ENCODE data around the gene SLC9A7.

The SLC9A7 gene

GRCh38 chrX:46643636-46644035 is 115.3 kb downstream of the SLC9A7 start:
- DNase-seq = no peak

DNA sequence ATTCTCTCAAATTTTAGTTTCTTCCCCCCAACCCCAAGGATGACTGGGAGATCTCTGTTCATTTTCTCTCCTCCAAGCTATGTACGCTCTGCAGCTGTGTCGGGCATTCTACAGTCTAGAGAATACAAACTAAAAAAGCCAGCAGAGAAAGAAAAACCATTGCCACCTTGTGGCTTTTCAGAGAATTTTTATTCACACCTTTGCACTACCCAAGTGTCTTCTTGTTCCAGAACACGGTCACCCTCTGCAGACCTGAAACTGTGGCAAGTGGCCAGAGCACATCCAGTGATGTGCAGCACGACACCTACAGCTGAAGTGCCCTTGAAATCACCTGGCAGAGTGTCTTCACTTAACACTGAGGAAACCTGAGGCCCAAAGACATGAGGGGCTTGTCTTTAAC is 116.8 kb downstream of the SLC9A7 start:
- DNase-seq = peak; percentile 9

- peak; percentile 27 for DNase-seq
These were observed 121.0 kb downstream of the SLC9A7 start for GRCh38 chrX:46637938-46638337.

- no peak for DNase-seq
These were observed 122.7 kb downstream of the SLC9A7 start for GRCh38 chrX:46636223-46636622.

- DNase-seq = no peak
These were observed 123.7 kb downstream of the SLC9A7 start for GRCh38 chrX:46635186-46635585.

DNA sequence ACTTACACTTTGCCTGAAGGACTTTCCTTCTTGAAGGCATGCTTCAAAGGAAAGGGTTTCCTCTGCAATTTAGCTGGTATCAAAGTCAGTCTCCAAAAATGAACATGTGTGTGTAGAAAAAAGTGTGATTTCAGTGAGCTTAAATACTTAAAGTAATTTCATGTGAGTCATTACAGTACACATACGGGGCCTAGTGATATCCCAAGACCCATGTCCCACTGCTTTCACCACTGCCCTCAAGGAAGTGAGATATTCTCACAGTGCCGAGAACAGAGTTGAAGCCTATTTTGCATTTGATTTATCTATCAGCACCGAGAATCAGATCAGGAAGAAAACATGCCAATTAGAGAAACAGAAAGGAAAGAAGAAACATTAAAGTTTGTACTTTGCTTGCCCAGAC is 124.3 kb downstream of the SLC9A7 start:
- no peak for DNase-seq

DNA sequence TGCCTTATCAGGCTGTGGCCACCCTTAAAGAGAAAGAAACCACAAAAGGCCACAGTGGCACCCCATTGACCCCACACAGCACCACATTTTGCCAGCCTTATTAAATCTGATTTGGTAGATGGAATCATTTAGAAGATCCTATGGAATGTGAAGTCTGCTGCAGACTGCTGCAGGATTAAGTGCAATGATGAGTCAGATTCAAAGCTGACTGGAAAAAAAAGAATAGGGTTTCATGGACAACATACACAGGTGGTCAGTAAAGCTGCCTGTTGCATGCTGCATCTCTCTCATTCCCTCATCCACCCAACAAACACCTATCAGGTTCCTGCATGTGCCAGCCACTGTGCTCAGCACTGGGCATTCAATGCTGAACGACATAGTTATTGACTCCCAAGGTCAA is 128.8 kb downstream of the SLC9A7 start:
- DNase-seq = peak; percentile 59

DNA sequence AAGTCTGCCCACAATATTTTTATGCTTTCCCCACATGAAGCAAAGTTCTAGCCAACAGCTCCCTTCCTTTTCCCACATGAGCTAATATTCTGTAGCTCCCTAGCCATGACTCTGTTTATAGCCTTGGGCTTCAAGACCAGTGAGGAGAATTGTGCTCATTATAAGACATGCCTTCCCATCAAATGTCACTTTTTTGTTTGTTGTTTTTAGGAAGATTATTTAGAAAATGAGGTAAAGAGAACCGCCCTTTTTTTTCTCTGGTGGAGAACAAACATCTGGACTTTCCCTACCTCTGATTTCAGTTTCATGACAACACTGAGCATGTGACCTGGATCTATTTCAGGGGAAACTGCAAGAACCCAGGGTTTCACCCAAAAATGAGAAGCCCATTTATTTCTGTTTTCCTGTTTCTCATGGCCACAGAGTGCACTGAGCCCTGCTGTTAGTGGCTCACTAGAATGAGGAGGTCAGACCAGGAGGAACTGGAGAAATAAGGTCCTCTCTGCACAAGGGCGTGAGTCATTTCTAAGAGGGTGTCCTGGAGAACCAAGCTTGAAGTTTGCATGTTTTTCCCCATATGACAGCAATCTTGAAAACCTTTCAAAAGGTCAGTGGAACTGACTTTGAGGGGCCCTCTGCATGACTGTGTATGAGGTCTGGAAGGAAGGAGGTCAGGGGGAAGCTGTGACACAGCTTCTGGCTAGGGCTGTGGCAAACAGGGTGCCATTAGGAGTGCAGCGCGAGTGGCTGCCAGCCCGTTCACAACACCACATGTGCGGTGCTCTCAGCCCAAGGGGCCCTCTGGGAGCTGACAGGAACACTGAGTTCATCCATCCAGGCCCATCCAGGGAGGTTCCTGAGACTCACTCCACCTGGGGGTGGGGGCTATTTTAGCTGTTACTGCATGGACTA is 130.2 kb downstream of the SLC9A7 start:
- DNase-seq = peak; percentile 68

GRCh38 chrX:46627711-46628419 is 131.1 kb downstream of the SLC9A7 start:
- DNase-seq = no peak

- DNase-seq = no peak
These were observed 131.9 kb downstream of the SLC9A7 start for GRCh38 chrX:46627062-46627461.

GRCh38 chrX:46626566-46626965 is 132.4 kb downstream of the SLC9A7 start:
- DNase-seq = no peak

DNA sequence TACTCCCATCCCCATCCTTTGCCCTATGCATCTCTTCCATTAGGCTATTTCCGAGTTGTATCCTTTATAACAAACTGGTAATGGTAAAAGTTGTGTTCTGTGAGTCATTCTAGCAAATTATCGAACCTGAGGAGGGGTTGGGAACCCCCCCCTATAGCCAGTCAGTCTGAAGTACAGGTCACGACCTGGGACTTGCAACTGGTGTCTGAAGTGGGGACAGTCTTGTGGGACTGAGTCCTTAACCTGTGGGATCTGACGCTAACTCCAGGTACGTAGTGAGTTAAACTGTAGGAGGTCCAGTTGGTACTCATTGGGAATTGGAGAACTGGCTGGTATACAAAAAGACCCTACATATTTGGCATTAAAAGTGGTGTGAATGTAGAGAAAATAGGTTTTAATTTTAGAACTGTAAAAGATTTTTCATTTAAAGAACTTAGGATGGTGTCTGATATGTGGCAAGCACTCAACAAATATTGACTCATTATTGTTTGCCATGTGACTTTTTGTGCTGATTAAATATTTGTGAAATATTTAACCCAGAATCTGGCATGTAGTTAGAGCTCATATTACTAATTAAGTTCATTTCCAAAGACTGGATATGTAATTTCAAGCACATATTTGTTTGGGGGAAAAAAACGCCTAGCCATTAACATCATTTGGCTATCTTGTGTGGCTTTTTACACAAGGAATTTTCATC is 134.7 kb downstream of the SLC9A7 start:
- DNase-seq = no peak

DNA sequence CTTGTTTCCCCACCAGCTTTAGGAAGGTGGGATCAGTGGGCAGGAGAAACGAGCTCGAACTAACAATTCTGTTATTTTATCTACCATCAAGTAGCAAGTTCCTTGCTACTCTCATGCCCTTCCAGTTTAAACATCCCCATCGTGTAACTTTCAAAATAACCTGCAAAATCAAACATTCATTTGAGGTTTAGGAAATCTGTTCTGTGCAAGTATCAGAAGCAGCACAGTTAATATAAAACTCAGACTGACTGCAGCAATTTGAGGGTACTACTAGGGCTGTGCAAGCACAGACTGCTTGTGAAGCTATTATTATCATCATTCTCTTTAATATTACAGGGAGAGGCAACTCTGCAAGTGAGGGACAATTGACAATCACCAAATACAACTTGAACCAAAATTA is 137.3 kb downstream of the SLC9A7 start:
- DNase-seq = no peak

DNA sequence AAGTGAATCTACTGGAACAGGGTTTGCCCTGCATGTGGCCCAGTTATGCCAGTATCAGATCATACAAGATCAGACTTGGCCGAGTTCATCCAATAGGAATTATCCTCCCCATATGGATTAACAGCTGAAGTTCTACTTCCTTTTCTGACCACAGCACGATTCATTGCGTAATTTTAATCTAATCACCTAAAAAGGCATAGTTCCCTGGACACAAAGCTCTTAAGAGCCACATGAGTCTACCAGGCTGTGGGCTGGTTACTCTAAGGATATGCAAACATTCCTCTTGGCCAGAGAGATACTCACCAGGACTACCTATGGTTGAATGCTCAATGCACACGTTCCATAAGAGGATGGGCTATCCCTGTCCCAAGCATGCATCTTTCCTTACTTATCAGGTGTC is 138.4 kb downstream of the SLC9A7 start:
- peak; percentile 13 for DNase-seq

DNA sequence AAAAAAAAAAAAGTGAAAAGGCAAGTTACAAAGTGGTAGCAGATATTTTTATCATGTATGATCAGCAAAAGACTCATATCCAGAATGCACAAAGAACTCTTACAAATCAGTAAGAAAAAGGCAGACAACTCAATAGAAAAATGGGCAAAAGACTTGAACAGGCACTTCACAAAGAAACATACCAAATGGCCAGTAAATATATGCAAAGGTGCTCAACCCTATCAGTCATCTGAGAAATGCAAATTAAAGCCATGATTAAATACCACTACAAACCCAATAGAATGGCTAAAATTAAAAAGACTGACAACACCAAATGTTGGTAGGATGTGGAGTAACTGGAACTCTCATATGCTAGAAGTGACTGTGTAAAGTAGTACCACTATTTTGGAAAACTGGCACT is 140.0 kb downstream of the SLC9A7 start:
- no peak for DNase-seq

GRCh38 chrX:46617906-46618305 is 141.0 kb downstream of the SLC9A7 start:
- no peak for DNase-seq

- DNase-seq = no peak
These were observed 147.1 kb downstream of the SLC9A7 start for GRCh38 chrX:46611658-46612362.

DNA sequence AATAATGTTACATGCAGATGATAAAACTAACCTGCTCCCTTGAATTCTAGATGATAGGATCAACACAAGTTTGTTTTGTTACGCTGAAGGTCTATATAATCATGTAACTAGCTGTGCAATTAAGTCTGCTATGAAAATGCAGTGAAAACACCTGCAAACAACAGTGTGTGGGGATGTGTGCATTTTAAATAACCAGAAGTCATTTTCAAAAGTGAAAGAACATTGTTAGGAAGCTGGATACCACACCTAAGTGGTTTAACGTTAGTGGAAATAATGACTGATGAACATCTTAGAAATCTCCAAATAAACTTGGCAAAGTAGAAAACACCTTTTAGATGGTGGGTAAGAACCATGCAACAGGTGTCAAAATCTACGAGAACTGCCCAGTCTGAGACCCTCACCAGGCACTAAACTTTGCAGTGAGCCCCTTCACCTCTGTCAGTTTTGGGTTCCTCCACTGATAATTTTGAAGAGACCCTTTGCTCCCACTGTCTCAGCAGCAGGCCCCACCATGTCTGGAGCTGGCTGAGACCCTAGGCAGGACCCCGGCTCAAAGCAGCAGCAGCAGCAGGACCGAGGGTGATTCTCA is 148.8 kb downstream of the SLC9A7 start:
- DNase-seq = no peak

DNA sequence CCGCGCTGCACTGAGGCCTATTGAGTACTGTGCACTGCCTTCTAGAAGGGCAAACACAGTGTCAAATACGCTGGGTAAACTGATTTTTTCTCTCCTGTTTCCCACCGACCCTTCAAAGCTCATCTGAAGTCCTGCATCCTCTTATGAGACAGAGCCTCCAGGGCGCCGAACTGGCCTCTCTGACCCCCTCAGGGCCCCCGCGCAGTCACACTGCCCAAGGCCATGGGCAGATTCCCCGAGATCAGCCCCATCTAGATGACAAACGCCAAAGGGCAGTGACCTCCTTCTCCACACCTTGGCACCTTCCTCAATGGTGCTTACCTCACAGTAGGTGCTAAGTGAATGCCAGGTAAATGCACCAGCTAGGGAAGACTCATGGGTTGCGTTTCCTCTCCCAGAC is 151.0 kb downstream of the SLC9A7 start:
- no peak for DNase-seq

GRCh38 chrX:46602468-46603102 is 156.3 kb downstream of the SLC9A7 start:
- no peak for DNase-seq

- DNase-seq = no peak
These were observed 157.6 kb downstream of the SLC9A7 start for GRCh38 chrX:46601283-46601682.

DNA sequence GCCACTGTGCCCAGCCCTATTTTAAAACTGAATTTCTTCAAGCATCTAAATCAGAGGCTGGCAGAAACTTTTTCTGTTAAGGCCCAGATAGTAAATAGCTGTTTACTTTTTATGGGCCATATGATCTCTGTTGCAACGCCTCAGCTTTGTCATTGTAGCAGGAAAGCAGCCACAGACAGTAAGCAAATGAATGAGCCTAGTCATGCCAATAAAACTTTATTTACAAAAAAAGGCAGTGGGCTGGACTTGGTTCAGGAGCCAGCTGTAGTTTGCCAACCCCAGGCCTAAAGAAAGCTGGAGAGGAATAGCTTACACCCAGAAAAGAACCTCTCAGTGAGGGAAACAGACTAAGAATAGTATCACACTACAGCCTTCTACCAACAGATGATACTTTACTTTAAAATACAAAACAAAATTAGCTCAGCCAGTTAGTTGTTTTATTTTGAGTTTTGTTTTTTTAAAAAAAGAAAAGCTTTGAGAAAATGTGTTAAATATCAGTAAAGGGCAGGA is 159.8 kb downstream of the SLC9A7 start:
- no peak for DNase-seq
